ENCODE results near the gene ZMIZ1. TPM values are rescaled to one million over a fixed set of nuclear protein-coding genes. Genes with fewer than 3 reads are reported as not detected.

Gene ZMIZ1
- total RNA-seq, 1 donor from 2014 or later: 66.3 TPM

DNA sequence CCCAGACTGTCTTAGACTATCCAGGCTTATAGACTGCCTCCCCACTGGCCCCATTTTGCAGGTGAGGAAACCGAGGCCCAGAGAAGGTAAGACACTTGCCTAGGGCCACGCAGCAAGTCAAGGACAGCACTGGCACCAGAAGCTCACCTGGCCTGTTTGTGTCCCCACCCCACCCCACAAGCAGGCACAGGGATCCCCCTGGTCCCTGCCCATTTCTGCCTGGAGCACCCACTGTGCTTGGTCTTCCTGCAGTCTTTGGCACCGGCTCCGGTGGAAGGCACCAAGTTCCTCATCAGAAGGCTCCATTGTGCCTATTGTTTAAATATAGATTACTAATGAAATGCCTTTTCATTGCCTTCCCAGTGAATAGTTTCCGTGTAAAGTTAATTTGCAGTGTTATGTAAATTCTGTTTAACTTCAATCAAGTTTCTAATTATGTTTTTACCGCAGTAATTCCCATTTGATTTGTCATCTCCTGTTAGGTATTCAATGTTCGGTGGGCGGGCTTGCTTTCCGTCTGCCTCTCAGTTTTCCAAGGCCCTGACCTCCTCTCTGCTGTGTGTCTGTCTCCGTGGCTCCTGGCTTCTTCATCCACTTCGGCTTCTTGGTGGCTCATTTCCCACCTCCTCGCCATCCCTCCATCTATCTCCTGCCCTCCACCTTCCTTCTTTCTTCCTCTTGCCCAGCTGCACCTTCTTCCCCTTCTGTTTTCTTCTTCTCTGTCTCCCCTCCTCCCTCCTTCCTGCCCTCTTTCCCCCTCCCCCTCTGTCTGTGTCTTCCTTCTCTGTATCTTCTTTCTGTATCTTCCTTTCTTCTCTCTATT lies 75.8 kb downstream of the ZMIZ1 start:
- intact Hi-C loops (cut with micrococcal nuclease): no loop called here
- DNase-seq: no peak
- H3K36me3 Mint-ChIP-seq (ENCODE audit: low read depth): peaks cover 8% of the 10 kb centered on the region
- H3K27ac Mint-ChIP-seq: peak overlapping the region; percentile 65
- peaks cover 40% of the 10 kb centered on the region for H3K4me1 Mint-ChIP-seq
- H3K9me3 Mint-ChIP-seq: no peaks in the 10 kb centered on the region
- H3K4me3 Mint-ChIP-seq: peak overlapping the region; percentile 20
- H3K27me3 Mint-ChIP-seq: no peaks in the 10 kb centered on the region

DNA sequence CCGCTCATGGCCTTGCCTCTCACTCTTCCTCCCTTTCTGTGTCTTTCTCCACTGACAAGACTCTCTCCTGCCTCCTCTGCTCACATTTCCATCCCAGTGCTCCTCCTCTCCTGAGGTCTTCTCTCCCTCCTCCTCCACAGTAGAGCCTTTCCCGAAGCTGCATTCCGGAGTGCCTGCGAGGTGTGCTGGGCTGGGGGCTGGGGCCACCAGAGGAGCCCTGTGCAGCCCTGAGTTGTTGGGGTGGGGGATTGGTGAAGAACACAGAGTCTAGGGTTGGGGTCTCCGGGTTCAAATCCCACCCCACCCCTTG lies 76.4 kb downstream of the ZMIZ1 start:
- Mint-ChIP-seq H3K36me3 (ENCODE audit: low read depth) (peaks cover 8% of the 10 kb centered on the region), H3K4me3 (peak overlapping the region; percentile 20), H3K9me3 (no peaks in the 10 kb centered on the region), H3K27ac (peak overlapping the region; percentile 65), H3K4me1 (peaks cover 43% of the 10 kb centered on the region), H3K27me3 (no peaks in the 10 kb centered on the region)
- intact Hi-C loops (cut with micrococcal nuclease): no loop called here
- no peak for DNase-seq

DNA sequence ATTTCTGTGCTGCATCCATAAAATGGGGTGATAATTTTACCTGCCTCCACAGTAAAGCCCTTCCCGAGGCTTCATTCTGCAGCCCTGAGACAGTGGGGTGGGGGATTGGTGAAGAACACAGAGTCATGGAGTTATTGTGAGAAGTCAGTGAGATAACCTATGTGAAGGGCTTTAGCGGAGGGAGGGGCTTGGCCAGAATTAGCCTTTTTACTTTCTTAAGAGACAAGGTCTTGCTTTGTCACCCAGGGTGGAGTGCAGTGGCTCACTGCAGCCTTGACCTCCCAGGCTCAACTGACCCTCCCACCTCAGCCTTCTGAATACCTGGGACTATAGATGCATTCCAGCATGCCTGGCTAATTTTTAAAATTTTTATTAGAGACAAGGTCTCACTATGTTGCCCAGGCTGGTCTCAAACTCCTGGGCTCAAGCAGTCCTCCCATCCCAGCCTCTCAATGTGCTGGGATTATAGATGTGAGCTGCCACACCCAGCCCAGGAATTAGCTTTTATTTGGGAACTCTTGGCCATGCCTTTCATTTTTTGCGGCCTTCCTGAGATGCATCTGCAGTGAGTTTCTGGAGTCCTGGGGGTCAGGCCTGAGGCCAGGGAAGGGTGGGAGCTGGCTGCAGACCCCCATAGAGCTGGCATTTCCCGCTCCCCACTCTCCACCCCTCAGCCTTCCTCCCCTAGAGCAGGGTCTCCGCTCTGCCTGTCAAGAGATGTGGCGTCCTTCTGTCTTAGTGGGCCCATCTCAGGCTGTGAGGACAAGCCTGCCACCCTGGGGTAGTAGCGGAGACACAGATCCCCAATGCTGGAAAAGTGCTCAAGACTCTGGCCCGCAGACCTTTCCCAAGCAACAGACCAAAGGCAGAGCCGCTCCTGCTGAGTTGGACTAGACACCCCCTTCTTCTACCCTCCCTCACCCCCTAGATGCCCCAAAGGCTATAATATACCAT lies 77.0 kb downstream of the ZMIZ1 start:
- Mint-ChIP-seq H3K4me3 (peak overlapping the region; percentile 26), H3K9me3 (no peaks in the 10 kb centered on the region), H3K27ac (peak overlapping the region; percentile 72), H3K4me1 (peaks cover 47% of the 10 kb centered on the region), H3K27me3 (no peaks in the 10 kb centered on the region), H3K36me3 (ENCODE audit: low read depth) (peaks cover 5% of the 10 kb centered on the region)
- DNase-seq: no peak
- intact Hi-C loops (cut with micrococcal nuclease): no loop called here

DNA sequence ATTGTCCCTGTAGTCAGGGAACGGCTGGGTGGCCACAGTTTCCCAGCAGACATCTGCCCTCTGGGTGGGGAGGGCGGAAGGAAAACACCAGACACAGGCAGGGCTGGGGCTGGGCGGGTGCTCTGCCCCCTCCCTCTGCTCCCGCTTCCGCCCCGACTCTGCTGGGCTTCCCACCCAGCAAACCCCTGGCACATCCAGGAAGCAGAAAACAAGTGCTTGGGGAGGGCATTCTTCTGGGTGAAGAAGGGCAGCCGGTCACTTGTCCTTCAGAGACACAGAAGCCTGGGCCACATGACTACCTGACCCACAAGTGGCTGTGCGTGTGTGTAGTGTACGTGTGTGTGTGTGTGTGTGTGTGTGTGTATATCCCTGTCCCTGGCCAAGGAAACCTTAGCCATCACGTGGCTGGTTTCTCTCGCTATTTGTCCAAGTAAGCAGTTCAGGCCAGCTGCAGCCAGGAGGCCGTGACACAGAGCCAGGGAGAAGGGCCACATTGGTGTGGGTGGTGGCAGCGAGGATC lies 77.9 kb downstream of the ZMIZ1 start:
- peak overlapping the region; percentile 72 for H3K27ac Mint-ChIP-seq
- peak; percentile 66 for DNase-seq

DNA sequence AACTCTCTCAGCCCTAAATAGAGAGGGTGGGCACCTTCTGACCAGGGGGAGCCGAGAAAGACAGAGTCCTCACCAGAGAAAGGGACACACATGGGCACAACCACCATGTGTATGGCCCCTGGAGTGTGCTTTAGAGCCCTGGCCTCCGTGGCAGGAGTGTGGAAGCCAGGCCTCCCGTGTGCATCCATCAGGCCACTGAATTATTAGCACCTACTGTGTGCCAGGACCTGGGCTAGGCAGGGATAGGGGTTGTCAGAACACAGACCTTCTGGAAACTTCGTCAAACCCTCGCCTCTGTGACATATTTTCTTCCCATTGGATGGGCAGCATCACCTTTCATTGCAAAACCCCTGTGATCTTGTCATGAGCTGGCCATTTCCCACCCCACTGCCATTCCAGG lies 78.5 kb downstream of the ZMIZ1 start:
- intact Hi-C loops (cut with micrococcal nuclease): no loop called here
- peak overlapping the region; percentile 72 for H3K27ac Mint-ChIP-seq
- H3K4me1 Mint-ChIP-seq: peaks cover 45% of the 10 kb centered on the region

More for the DNA sequence above, 77.9 kb downstream of the ZMIZ1 start:
- Mint-ChIP-seq H3K36me3 (ENCODE audit: low read depth) (peaks cover 5% of the 10 kb centered on the region), H3K9me3 (no peaks in the 10 kb centered on the region), H3K4me1 (peaks cover 47% of the 10 kb centered on the region), H3K4me3 (peak overlapping the region; percentile 26), H3K27me3 (no peaks in the 10 kb centered on the region)
- intact Hi-C loops (cut with micrococcal nuclease): no loop called here

DNA sequence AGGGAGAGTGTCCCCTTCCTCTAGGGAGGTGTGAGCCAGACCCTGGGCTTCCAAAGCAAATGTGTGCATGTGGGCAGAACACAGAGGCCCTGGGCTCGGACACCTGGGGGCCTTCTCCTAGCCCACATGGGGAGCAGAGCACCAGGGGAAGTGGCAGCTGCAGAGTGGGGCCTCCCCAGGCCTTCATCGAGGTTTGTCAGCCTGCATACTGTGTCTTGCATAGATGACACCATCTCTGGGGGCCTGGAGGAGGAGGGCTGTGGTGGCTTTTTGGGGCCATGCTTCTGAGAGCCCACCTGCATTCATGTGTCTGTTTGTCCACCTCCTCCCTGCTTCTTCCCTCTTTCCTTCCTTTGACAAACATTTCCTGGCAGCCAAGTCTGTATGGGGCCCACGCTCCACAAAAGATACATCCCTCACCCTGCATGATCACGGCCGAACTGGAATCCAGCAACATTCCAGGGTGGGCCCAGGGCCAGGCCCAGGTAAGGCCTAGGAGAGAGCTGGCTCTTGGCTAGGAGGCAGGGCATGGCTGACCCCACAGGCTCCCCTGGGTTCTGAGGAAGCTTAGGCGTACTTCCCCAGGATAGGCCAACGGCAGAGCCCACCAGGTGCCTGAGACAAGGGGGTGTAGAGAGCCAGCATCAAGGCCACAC lies 79.2 kb downstream of the ZMIZ1 start:
- Mint-ChIP-seq H3K36me3 (ENCODE audit: low read depth) (no peaks in the 10 kb centered on the region), H3K4me1 (peaks cover 45% of the 10 kb centered on the region), H3K27ac (no peak overlapping the region), H3K9me3 (no peaks in the 10 kb centered on the region), H3K4me3 (no peak overlapping the region), H3K27me3 (no peaks in the 10 kb centered on the region)
- no peak for DNase-seq
- intact Hi-C loops (cut with micrococcal nuclease): no loop called here

More for the DNA sequence above, 78.5 kb downstream of the ZMIZ1 start:
- Mint-ChIP-seq H3K36me3 (ENCODE audit: low read depth) (no peaks in the 10 kb centered on the region), H3K4me3 (no peak overlapping the region), H3K9me3 (no peaks in the 10 kb centered on the region), H3K27me3 (no peaks in the 10 kb centered on the region)
- no peak for DNase-seq

DNA sequence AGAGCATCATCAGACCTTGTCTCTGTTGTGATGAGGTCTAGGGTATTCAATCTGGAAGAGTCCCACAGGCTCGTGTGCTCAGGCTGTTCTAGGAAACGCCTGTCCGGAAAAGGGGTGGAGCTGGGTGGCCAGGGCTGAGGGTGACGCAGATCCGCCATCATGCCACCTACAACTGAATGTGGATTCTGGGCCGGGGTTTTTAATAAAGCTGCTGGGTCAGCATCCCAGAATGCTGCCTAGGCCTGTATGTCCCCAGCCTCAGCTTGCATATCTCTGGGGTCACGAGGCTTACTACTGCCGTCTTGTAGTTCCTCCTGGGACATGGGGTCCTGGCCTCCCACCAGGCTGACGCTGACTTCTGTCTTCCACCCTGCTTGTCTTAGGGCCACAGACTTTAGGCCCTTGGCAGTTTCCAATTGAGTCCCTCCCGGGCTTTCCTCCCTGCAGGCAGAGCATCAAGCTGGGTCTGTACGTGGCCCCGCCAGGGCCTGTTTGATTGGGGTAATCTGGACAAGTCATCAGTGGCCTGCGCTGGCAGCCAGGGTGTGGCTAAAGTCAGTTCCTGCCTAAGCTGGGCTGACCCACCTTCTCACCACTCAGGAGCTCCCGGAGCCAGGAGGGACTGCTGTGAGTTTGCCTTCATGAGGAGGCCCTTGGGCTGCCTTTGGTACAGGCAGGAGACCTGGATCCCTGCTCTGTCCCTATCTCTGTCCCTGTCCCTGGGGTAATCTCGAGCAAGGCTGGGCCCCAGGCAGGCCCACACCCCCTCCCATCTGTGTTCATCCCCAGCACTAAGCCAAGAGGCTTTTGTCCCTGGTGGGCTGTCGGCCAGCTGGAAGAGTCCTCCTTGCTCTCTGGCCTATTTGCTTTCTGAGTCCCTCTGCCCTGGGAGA lies 79.9 kb downstream of the ZMIZ1 start:
- H3K4me3 Mint-ChIP-seq: no peak overlapping the region
- no peak for DNase-seq
- peaks cover 45% of the 10 kb centered on the region for H3K4me1 Mint-ChIP-seq
- intact Hi-C loops (cut with micrococcal nuclease): no loop called here
- H3K27me3 Mint-ChIP-seq: no peaks in the 10 kb centered on the region
- H3K27ac Mint-ChIP-seq: peak overlapping the region; percentile 40
- no peaks in the 10 kb centered on the region for H3K36me3 Mint-ChIP-seq (ENCODE audit: low read depth)
- no peaks in the 10 kb centered on the region for H3K9me3 Mint-ChIP-seq

DNA sequence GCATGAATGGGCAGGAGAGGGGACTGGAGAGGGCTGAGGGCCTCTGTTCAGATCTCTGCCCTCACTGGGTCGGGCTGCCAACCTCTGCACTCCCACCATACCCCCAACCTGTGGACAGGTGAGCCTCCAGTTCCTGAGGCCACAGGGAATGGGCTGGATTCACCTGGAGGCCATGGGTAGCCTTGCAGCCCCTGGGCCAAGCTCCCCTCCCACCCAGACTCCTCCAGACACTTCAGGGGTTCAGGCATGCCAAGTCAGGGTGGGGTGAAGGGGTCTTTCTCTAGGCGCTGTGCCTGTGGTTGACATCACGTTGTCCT lies 80.5 kb downstream of the ZMIZ1 start:
- Mint-ChIP-seq H3K4me1 (peaks cover 43% of the 10 kb centered on the region), H3K27ac (peak overlapping the region; percentile 76), H3K36me3 (ENCODE audit: low read depth) (no peaks in the 10 kb centered on the region), H3K27me3 (no peaks in the 10 kb centered on the region), H3K9me3 (no peaks in the 10 kb centered on the region), H3K4me3 (no peak overlapping the region)
- intact Hi-C loops (cut with micrococcal nuclease): no loop called here
- DNase-seq: no peak

DNA sequence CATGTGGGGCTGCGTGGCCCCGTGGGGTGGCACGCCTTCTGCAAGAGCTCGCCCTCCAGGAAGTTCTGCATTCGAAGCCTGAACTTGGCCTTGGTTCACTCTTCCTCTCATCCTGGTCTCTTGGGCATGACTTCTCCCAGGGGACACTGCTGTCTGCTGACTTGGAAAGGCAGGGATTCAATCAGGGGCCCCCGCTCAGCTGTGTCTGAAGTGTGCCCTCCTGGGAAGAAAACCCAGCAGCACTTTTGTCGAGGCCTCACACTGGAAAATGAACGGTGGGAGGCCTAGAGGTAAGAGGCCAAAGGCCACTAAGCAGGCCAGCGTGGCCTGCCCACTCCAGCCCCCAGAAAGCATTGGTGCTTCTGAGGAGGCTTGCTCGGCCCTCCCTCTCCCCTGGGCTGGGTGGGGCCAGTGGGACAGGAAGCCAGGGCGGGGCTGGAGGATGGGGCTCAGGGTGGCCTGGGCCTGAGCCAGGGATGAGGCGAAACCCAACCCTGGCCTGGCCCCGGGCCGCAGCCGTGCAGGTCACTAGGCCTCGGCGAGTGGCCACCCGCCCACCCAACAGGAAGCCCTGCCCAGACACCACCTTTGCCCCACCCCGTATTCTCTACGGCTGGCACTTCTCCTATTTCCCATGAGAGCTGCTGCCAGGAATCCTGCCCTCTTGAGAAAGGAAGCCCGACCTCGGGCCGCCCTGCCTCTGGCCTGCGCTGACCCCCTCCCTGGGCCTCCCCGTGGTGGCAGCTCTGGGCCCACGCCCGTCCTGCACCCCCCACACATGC lies 81.1 kb downstream of the ZMIZ1 start:
- H3K4me3 Mint-ChIP-seq: peak overlapping the region; percentile 41
- peaks cover 38% of the 10 kb centered on the region for H3K4me1 Mint-ChIP-seq
- no peaks in the 10 kb centered on the region for H3K36me3 Mint-ChIP-seq (ENCODE audit: low read depth)
- peak; percentile 86 for DNase-seq
- peak overlapping the region; percentile 76 for H3K27ac Mint-ChIP-seq
- H3K9me3 Mint-ChIP-seq: no peaks in the 10 kb centered on the region
- intact Hi-C loops (cut with micrococcal nuclease): no loop called here
- H3K27me3 Mint-ChIP-seq: no peaks in the 10 kb centered on the region

DNA sequence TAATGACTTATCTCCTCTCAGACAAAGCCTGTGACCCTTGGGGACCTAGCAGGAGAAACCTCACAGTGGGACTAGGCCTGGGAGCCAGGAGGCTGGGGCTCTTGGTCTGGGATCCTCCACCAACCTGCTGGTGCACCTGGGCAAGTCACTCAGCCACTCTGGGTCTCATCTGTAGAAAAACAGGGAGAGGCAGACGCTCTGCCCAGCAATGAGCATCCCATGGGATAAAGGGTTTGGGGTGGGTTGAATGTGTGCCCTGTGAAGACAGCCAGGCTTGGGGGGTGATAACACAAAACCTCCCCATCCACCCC lies 81.6 kb downstream of the ZMIZ1 start:
- DNase-seq: no peak
- intact Hi-C loops (cut with micrococcal nuclease): no loop called here
- H3K27me3 Mint-ChIP-seq: no peaks in the 10 kb centered on the region
- H3K9me3 Mint-ChIP-seq: no peaks in the 10 kb centered on the region
- peaks cover 32% of the 10 kb centered on the region for H3K4me1 Mint-ChIP-seq
- peak overlapping the region; percentile 41 for H3K4me3 Mint-ChIP-seq
- peak overlapping the region; percentile 26 for H3K27ac Mint-ChIP-seq
- no peaks in the 10 kb centered on the region for H3K36me3 Mint-ChIP-seq (ENCODE audit: low read depth)

DNA sequence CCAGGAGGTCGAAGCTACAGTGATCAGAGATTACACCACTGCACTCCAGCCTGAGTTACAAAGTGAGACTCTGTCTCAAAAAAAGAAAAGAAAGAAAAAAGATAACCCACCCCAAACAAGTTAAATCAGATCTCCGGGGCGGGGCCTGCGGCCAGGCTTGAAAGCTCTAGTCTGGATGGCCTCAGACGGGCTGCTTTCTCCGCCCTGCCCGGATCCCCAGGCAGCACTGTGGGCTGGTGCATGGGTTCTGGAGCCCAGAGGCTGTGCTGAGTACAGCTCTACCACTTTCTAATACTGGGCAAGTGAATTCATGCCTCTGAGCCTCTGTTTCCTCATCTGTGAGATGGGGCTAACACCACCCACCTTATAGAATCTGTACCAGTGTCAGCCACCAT lies 83.7 kb downstream of the ZMIZ1 start:
- intact Hi-C loops (cut with micrococcal nuclease): no loop called here
- Mint-ChIP-seq H3K4me3 (no peak overlapping the region), H3K36me3 (ENCODE audit: low read depth) (no peaks in the 10 kb centered on the region), H3K4me1 (peaks cover 24% of the 10 kb centered on the region), H3K9me3 (no peaks in the 10 kb centered on the region), H3K27ac (no peak overlapping the region), H3K27me3 (no peaks in the 10 kb centered on the region)
- no peak for DNase-seq

DNA sequence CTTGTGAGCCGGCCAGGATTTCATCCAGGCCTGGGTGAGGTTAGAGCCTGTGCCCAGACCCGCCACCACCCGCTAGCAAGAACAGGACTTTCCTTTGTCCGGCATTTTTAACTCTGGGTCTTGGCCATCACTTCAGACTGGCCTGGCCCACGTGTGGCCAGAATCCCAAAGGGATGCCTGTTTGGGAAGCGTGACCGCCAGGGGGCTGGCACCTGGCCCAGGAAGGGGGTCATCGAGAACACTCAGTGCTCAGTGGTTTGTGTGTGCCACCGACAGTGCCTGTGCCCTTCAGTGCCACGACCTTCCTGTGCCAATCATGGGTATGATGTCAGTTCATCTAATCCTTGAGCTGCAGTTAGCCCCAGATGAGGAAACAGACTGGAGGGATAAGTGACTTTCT lies 85.0 kb downstream of the ZMIZ1 start:
- Mint-ChIP-seq H3K27ac (no peak overlapping the region), H3K4me1 (peaks cover 14% of the 10 kb centered on the region)

More for the DNA sequence above, 85.0 kb downstream of the ZMIZ1 start:
- DNase-seq: no peak
- Mint-ChIP-seq H3K36me3 (ENCODE audit: low read depth) (no peaks in the 10 kb centered on the region), H3K27me3 (no peaks in the 10 kb centered on the region), H3K9me3 (no peaks in the 10 kb centered on the region), H3K4me3 (no peak overlapping the region)
- intact Hi-C loops (cut with micrococcal nuclease): no loop called here
